ENCODE measurements around the gene SLX4IP. TPM values are rescaled to one million over a fixed set of nuclear protein-coding genes. Genes with fewer than 3 reads are reported as not detected.

SLX4IP gene
- total and polyA plus RNA-seq, 2 of the 13 experiments (the other 11 are each of a cell fraction or from before 2014, with no cell fraction given) = 3.6 to 7.3 TPM

- TF ChIP-seq, protein P1, sequence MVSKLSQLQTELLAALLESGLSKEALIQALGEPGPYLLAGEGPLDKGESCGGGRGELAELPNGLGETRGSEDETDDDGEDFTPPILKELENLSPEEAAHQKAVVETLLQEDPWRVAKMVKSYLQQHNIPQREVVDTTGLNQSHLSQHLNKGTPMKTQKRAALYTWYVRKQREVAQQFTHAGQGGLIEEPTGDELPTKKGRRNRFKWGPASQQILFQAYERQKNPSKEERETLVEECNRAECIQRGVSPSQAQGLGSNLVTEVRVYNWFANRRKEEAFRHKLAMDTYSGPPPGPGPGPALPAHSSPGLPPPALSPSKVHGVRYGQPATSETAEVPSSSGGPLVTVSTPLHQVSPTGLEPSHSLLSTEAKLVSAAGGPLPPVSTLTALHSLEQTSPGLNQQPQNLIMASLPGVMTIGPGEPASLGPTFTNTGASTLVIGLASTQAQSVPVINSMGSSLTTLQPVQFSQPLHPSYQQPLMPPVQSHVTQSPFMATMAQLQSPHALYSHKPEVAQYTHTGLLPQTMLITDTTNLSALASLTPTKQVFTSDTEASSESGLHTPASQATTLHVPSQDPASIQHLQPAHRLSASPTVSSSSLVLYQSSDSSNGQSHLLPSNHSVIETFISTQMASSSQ (IDR thresholded peaks at IDR 0.05; ENCODE audit: low read depth) = no peak
- TF ChIP-seq, protein P1 (CRISPR knock-in tag; IDR thresholded peaks at IDR 0.05; ENCODE audit: borderline replicate concordance) = peak; percentile 16; the same call in 1 of the 2 replicates
- TF ChIP-seq TBP (CRISPR knock-in tag; IDR thresholded peaks at IDR 0.05) = no peak
- TF ChIP-seq CREB3 (CRISPR knock-in tag; IDR thresholded peaks at IDR 0.05) = 0 out of 2 replicates have a peak, but pooled peaks have one; percentile 40
- no peak for TF ChIP-seq PHF21A (CRISPR knock-in tag; IDR thresholded peaks at IDR 0.05)
- TF ChIP-seq, protein P2, sequence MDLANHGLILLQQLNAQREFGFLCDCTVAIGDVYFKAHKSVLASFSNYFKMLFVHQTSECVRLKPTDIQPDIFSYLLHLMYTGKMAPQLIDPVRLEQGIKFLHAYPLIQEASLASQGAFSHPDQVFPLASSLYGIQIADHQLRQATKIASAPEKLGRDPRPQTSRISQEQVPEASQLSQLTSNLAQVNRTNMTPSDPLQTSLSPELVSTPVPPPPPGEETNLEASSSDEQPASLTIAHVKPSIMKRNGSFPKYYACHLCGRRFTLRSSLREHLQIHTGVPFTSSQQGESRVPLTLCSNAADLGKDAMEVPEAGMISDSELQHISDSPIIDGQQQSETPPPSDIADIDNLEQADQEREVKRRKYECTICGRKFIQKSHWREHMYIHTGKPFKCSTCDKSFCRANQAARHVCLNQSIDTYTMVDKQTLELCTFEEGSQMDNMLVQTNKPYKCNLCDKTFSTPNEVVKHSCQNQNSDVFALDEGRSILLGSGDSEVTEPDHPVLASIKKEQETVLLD (CRISPR knock-in tag; IDR thresholded peaks at IDR 0.05; ENCODE audit: low read depth) = no peak; the same call in 1 of the 2 replicates
- peak; percentile 68; the same call in 1 of the 2 replicates for TF ChIP-seq PAX8 (CRISPR knock-in tag; IDR thresholded peaks at IDR 0.05; ENCODE audit: borderline replicate concordance)
- 0 out of 2 replicates have a peak, but pooled peaks have one; percentile 46 for TF ChIP-seq ZNF264 (CRISPR knock-in tag; IDR thresholded peaks at IDR 0.05)
- TF ChIP-seq ZMAT3 (CRISPR knock-in tag; conservative IDR thresholded peaks at IDR 0.05) = no peak
- TF ChIP-seq, protein P3, sequence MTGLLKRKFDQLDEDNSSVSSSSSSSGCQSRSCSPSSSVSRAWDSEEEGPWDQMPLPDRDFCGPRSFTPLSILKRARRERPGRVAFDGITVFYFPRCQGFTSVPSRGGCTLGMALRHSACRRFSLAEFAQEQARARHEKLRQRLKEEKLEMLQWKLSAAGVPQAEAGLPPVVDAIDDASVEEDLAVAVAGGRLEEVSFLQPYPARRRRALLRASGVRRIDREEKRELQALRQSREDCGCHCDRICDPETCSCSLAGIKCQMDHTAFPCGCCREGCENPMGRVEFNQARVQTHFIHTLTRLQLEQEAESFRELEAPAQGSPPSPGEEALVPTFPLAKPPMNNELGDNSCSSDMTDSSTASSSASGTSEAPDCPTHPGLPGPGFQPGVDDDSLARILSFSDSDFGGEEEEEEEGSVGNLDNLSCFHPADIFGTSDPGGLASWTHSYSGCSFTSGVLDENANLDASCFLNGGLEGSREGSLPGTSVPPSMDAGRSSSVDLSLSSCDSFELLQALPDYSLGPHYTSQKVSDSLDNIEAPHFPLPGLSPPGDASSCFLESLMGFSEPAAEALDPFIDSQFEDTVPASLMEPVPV (CRISPR knock-in tag; IDR thresholded peaks at IDR 0.05) = no peak; the same call in 1 of the 2 replicates
- TF ChIP-seq, protein P4, sequence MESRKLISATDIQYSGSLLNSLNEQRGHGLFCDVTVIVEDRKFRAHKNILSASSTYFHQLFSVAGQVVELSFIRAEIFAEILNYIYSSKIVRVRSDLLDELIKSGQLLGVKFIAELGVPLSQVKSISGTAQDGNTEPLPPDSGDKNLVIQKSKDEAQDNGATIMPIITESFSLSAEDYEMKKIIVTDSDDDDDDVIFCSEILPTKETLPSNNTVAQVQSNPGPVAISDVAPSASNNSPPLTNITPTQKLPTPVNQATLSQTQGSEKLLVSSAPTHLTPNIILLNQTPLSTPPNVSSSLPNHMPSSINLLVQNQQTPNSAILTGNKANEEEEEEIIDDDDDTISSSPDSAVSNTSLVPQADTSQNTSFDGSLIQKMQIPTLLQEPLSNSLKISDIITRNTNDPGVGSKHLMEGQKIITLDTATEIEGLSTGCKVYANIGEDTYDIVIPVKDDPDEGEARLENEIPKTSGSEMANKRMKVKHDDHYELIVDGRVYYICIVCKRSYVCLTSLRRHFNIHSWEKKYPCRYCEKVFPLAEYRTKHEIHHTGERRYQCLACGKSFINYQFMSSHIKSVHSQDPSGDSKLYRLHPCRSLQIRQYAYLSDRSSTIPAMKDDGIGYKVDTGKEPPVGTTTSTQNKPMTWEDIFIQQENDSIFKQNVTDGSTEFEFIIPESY (CRISPR knock-in tag; IDR thresholded peaks at IDR 0.05) = no peak
- TF ChIP-seq ATF1 (CRISPR knock-in tag; IDR thresholded peaks at IDR 0.05) = no peak
- no peak for TF ChIP-seq NR3C1 (CRISPR knock-in tag; IDR thresholded peaks at IDR 0.05)
- TF ChIP-seq BRF2 (CRISPR knock-in tag; IDR thresholded peaks at IDR 0.05) = no peak
- TF ChIP-seq ZBTB21 (CRISPR knock-in tag; IDR thresholded peaks at IDR 0.05) = no peak
- no peak; the same call in 1 of the 2 replicates for TF ChIP-seq REPIN1 (CRISPR knock-in tag; IDR thresholded peaks at IDR 0.05; ENCODE audit: borderline replicate concordance, low read depth)
- TF ChIP-seq RBAK (CRISPR knock-in tag; IDR thresholded peaks at IDR 0.05) = no peak; the same call in 1 of the 2 replicates
- TF ChIP-seq, protein P5, sequence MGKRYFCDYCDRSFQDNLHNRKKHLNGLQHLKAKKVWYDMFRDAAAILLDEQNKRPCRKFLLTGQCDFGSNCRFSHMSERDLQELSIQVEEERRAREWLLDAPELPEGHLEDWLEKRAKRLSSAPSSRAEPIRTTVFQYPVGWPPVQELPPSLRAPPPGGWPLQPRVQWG (CRISPR knock-in tag; IDR thresholded peaks at IDR 0.05; ENCODE audit: borderline replicate concordance, low read depth) = no peak
Observed at GRCh38 chr20:10672624-10673127, 237.6 kb downstream of the SLX4IP start (continued).
